ENCODE measurements around the gene TBKBP1.

GRCh38 chr17:47732399-47733046 lies 38.6 kb downstream of the TBKBP1 start:
- no peak for TF ChIP-seq POLR2A (IDR thresholded peaks at IDR 0.05; ENCODE audit: extremely low read depth, insufficient read length)
- TF ChIP-seq CTCF (IDR thresholded peaks at IDR 0.05; ENCODE audit: low read depth, low read length): no peak
- no peak for TF ChIP-seq MAX (IDR thresholded peaks at IDR 0.05; ENCODE audit: low read depth, low read length)
- TF ChIP-seq MYC (IDR thresholded peaks at IDR 0.05; ENCODE audit: low read depth, low read length): no peak

Data from NB4 (cell line).